GM06990 (cell line): ENCODE measurements around the gene AAMDC.
A peak's percentile ranks its signal among the peaks of the same experiment; 100 is the strongest.
"Not testable (repeated sequence)": the region's sequence is repeated elsewhere in the genome, so short reads cannot be mapped to it uniquely, and the experiment has no call there.

Experiments
- DNase-seq: peaks from one replicate; pipeline ENCODE4 v3.0.0-alpha.2; 2011; ENCODE audit not compliant: insufficient read length; ENCODE audit errors: extremely low read depth
- H3K27me3 ChIP-seq: replicated peaks from 2 replicates; pipeline ENCODE4 v1.6.0; 2011; ENCODE audit warnings: low read length; ENCODE audit not compliant: control insufficient read depth, insufficient read depth
- H3K36me3 ChIP-seq: 2 replicates; pipeline ENCODE4 v1.5.1; 2011; ENCODE audit warnings: low read length; ENCODE audit not compliant: control insufficient read depth, insufficient read depth
- H3K4me3 ChIP-seq: replicated peaks from 2 replicates; pipeline ENCODE4 v1.5.1; 2011; ENCODE audit warnings: low read depth, mild to moderate bottlenecking, control low read depth, low read length
- CTCF ChIP-seq: IDR thresholded peaks from 2 replicates; pipeline ENCODE4 v1.5.1; 2011; ENCODE audit warnings: low read length, control low read depth, mild to moderate bottlenecking, inconsistent platforms; ENCODE audit not compliant: insufficient read depth, poor library complexity, severe bottlenecking

Gene AAMDC

DNA sequence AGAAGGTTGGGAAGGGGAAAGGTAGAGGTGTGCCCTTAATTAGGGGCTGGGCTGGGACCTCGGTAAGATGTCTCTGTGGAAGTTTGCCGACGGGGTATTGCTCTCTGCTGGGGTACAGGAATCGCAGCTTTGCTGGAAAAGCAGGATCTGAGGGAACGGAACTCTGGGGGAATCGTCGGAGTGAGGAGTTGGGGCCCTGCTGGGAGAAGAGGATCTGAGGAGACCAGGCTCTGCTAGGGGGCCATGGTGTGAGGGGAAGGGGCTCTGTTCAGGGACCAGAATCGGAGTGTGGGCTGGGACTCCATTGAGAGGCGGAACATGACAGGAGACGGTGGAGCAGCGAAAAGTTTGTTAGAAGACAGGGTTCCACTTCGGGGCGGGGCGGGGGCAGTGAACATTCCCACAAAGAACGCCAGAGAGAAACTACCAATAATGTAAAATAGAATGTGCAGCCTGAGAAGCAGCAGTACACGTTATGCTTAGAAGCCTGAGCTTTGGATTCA, 456 bp downstream of the AAMDC start:
- no peak for TF ChIP-seq CTCF
- H3K27me3 ChIP-seq: no peaks in the 10 kb centered on the region
- peak overlapping the region; percentile 99 for H3K4me3 ChIP-seq
- peak; percentile 23 for DNase-seq
- no peaks in the 10 kb centered on the region for H3K36me3 ChIP-seq

DNA sequence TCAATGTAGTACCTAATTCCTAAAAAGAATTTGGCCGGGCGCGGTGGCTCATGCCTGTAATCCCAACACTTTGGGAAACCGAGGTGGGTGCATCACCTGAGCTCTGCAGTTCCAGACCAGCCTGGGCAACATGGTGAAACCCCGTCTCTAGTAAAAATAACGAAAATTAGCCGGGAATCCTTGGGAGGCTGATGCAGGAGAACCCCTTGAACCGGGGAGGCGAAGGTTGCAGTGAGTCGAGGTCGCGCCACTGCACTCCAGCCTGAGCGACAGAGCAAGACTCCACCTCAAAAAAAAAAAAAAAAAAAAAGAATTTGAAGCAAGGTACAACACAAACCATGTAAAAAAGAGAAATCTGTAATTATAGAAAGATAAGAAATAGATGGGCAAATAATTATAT, 1.2 kb downstream of the AAMDC start:
- not testable (repeated sequence) for DNase-seq, H3K27me3 ChIP-seq, H3K4me3 ChIP-seq, H3K36me3 ChIP-seq

- DNase-seq: no peak
- Histone ChIP-seq H3K27me3 (no peaks in the 10 kb centered on the region), H3K36me3 (no peaks in the 10 kb centered on the region), H3K4me3 (no peak overlapping the region)
- TF ChIP-seq CTCF: no peak
Measured at GRCh38 chr11:77823775-77824174, 2.8 kb downstream of the AAMDC start.

GRCh38 chr11:77828926-77829325, 8.0 kb downstream of the AAMDC start:
- TF ChIP-seq CTCF: no peak
- DNase-seq: no peak
- no peaks in the 10 kb centered on the region for H3K36me3 ChIP-seq
- no peak overlapping the region for H3K4me3 ChIP-seq
- no peaks in the 10 kb centered on the region for H3K27me3 ChIP-seq

DNA sequence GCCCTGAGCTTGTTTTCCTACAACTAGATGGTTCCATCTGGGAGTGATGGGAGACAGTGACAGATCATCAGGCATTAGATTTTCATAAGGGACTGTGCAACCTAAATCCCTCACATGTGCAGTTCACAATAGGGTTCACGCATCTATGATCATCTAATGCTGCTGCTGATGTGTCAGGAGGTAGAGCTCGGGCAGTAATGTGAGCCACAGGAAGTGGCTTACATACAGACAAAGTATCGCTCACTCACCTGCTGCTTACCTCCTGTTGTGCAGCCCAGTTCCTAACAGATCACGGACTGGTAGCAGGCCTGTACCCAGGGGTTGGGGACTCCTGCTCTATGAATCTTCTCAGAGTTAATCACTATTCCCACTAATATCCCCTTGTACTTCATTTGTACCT, 12.4 kb downstream of the AAMDC start:
- Histone ChIP-seq H3K4me3 (no peak overlapping the region), H3K27me3 (no peaks in the 10 kb centered on the region), H3K36me3 (no peaks in the 10 kb centered on the region)
- no peak for TF ChIP-seq CTCF
- DNase-seq: no peak

DNA sequence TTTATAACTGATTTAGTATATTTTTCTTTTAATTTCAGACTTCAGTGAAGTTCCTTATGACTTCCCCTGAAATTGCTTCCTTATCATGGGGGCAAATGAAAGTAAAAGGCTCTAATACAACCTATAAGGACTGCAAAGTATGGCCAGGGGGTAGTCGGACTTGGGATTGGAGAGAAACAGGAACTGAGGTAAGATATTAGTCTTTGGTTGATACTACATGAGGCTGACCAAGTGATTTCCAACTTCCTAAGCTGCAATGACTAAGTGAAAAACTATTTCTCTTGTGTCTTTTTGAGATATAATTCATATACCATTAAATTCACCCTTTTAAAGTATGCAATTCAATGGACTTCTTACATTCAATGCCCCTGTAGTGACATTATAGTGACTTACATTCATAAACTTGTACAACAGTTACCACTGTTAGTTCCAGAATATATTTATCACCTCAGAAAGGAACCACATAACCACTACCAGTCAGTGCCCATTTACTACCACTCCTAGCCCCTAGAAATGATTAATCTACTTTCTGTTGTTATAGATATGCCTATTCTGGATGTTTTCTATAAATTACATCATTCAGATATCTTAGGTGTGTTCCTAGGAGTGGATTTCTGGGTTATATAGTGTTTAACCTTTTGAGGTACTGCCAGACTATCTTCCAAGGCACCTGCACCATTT, 21.6 kb downstream of the AAMDC start:
- DNase-seq: no peak

DNA sequence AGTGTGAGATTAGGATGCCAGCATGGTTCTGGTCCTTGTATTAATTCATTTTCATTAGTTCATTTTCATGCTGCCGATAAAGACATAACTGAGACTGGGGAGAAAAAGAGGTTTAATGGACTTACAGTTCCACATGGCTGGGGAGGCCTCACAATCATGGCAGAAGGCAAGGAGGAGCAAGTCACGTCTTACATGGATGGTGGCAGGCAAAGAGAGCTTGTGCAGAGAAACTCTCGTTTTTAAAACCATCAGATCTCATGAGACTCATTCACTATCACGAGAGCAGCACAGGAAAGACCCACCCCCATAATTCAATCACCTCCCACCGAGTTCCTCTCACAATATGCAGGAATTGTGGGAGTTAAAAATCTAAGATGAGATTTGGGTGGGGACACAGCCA, 22.8 kb downstream of the AAMDC start:
- not testable (repeated sequence) for H3K27me3 ChIP-seq, H3K36me3 ChIP-seq, DNase-seq, H3K4me3 ChIP-seq

More for the DNA sequence above, 21.6 kb downstream of the AAMDC start:
- TF ChIP-seq CTCF: no peak
- Histone ChIP-seq H3K36me3 (no peaks in the 10 kb centered on the region), H3K4me3 (no peak overlapping the region), H3K27me3 (no peaks in the 10 kb centered on the region)
